H1 (cell line): ENCODE measurements around the gene XPO6. TPM values are rescaled to one million over a fixed set of nuclear protein-coding genes. Genes with fewer than 3 reads are reported as not detected.

Experiments used
- CREB1 ChIP-seq: IDR thresholded peaks from 2 replicates; pipeline ENCODE4 v1.6.1; 2012; ENCODE audit warnings: inconsistent platforms
- NANOG ChIP-seq: IDR thresholded peaks from 2 replicates; pipeline ENCODE4 v1.6.1; 2011; ENCODE audit warnings: low read length, low read depth, mild to moderate bottlenecking, inconsistent platforms; ENCODE audit not compliant: insufficient read depth, poor library complexity, severe bottlenecking
- NRF1 ChIP-seq: IDR thresholded peaks from 2 replicates; pipeline ENCODE4 v1.6.1; 2011; ENCODE audit warnings: mild to moderate bottlenecking, low read depth, low read length, improper control_type of control experiment
- POLR2AphosphoS5 ChIP-seq: IDR thresholded peaks from 2 replicates; pipeline ENCODE4 v1.6.1; 2011; ENCODE audit warnings: low read depth, low read length
- RBBP5 ChIP-seq: IDR thresholded peaks from 2 replicates; pipeline ENCODE4 v1.7.1; 2012; ENCODE audit warnings: low read depth, mild to moderate bottlenecking, inconsistent platforms, low read length, moderate library complexity, borderline replicate concordance
- TAF1 ChIP-seq: IDR thresholded peaks from 2 replicates; pipeline ENCODE4 v1.6.1; 2011; ENCODE audit warnings: mild to moderate bottlenecking, low read depth, low read length
- TBP ChIP-seq: IDR thresholded peaks from 2 replicates; pipeline ENCODE4 v1.6.1; 2011; ENCODE audit warnings: low read depth, low read length, improper control_type of control experiment
- polyA plus RNA-seq, 7 experiments: library from polyadenylated mRNA; depleted of rRNA in 3 of 7; stranded (reverse) in 5 of 7; unstranded in 2 of 7; fragments of >200 nt in 5 of 7; fragments of 200-250 nt in 2 of 7; gene quantifications; 1 replicate in 5 of 7; 2 replicates in 1 of 7; 4 replicates in 1 of 7; pipeline versions ENCODE4 v1.2.1 to v1.2.3, GENCODE V29; 2011 to 2013; ENCODE audit warnings: missing spikeins in 2 of 7, mixed read lengths in 2 of 7
- total RNA-seq: library from RNA; stranded (reverse); fragmentation: NEBNext Ultra II Directional; extraction: Animal tissue kit (Norgen Biotek cat#: 25700); gene quantifications from 2 replicates; pipeline ENCODE4 v1.2.1, GENCODE V29; 2021
- TF ChIP-seq, protein P1 (sequence below): fragments of 300-600 bp; sonication (generic); IDR thresholded peaks from 2 replicates; pipeline ENCODE4 v1.7.1; 2012; ENCODE audit warnings: low read length, moderate library complexity, mild to moderate bottlenecking, inconsistent platforms; ENCODE audit not compliant: insufficient replicate concordance

Gene XPO6
- total and polyA plus RNA-seq, 2 of the 8 experiments (the other 6 are each of a cell fraction or from before 2014, with no cell fraction given): 152 to 254 TPM

DNA sequence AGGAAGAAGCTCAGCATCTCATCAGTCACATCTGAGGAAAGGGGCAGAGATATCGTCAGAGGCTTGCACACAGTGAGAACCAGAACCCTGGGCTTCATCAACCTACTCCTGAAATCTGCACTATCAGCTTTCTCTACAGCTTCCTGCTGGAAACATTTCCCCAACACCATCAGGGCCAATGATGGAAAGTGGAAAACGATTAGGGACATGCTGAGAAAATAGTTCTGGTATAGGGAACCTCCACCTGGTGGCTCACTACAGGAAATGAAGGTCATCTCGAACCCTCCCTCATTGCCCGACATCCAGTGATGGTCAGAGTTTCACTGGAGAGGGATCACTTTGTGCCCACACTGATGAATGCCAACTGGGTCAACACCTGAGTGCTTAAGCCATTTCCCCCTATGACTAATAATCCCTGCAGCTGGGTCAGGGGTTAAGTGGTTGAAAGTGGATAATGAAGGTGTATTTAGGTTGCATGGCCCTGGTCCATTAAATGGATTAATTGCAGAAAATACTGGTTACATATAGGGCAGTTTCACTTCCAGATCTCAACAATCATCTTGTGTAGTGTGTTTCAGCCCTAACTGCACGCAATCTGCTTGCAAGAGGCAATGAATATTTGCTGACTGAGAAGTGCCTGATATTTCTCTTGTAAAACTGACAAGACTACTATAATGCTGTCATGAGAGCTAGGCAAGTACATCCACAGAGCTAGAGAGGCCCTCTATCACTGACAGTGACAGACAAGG is 105.1 kb downstream of the XPO6 start (continued):
- TF ChIP-seq, protein P1, sequence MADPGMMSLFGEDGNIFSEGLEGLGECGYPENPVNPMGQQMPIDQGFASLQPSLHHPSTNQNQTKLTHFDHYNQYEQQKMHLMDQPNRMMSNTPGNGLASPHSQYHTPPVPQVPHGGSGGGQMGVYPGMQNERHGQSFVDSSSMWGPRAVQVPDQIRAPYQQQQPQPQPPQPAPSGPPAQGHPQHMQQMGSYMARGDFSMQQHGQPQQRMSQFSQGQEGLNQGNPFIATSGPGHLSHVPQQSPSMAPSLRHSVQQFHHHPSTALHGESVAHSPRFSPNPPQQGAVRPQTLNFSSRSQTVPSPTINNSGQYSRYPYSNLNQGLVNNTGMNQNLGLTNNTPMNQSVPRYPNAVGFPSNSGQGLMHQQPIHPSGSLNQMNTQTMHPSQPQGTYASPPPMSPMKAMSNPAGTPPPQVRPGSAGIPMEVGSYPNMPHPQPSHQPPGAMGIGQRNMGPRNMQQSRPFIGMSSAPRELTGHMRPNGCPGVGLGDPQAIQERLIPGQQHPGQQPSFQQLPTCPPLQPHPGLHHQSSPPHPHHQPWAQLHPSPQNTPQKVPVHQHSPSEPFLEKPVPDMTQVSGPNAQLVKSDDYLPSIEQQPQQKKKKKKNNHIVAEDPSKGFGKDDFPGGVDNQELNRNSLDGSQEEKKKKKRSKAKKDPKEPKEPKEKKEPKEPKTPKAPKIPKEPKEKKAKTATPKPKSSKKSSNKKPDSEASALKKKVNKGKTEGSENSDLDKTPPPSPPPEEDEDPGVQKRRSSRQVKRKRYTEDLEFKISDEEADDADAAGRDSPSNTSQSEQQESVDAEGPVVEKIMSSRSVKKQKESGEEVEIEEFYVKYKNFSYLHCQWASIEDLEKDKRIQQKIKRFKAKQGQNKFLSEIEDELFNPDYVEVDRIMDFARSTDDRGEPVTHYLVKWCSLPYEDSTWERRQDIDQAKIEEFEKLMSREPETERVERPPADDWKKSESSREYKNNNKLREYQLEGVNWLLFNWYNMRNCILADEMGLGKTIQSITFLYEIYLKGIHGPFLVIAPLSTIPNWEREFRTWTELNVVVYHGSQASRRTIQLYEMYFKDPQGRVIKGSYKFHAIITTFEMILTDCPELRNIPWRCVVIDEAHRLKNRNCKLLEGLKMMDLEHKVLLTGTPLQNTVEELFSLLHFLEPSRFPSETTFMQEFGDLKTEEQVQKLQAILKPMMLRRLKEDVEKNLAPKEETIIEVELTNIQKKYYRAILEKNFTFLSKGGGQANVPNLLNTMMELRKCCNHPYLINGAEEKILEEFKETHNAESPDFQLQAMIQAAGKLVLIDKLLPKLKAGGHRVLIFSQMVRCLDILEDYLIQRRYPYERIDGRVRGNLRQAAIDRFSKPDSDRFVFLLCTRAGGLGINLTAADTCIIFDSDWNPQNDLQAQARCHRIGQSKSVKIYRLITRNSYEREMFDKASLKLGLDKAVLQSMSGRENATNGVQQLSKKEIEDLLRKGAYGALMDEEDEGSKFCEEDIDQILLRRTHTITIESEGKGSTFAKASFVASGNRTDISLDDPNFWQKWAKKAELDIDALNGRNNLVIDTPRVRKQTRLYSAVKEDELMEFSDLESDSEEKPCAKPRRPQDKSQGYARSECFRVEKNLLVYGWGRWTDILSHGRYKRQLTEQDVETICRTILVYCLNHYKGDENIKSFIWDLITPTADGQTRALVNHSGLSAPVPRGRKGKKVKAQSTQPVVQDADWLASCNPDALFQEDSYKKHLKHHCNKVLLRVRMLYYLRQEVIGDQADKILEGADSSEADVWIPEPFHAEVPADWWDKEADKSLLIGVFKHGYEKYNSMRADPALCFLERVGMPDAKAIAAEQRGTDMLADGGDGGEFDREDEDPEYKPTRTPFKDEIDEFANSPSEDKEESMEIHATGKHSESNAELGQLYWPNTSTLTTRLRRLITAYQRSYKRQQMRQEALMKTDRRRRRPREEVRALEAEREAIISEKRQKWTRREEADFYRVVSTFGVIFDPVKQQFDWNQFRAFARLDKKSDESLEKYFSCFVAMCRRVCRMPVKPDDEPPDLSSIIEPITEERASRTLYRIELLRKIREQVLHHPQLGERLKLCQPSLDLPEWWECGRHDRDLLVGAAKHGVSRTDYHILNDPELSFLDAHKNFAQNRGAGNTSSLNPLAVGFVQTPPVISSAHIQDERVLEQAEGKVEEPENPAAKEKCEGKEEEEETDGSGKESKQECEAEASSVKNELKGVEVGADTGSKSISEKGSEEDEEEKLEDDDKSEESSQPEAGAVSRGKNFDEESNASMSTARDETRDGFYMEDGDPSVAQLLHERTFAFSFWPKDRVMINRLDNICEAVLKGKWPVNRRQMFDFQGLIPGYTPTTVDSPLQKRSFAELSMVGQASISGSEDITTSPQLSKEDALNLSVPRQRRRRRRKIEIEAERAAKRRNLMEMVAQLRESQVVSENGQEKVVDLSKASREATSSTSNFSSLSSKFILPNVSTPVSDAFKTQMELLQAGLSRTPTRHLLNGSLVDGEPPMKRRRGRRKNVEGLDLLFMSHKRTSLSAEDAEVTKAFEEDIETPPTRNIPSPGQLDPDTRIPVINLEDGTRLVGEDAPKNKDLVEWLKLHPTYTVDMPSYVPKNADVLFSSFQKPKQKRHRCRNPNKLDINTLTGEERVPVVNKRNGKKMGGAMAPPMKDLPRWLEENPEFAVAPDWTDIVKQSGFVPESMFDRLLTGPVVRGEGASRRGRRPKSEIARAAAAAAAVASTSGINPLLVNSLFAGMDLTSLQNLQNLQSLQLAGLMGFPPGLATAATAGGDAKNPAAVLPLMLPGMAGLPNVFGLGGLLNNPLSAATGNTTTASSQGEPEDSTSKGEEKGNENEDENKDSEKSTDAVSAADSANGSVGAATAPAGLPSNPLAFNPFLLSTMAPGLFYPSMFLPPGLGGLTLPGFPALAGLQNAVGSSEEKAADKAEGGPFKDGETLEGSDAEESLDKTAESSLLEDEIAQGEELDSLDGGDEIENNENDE: no peak
- no peak for TF ChIP-seq CREB1
- no peak for TF ChIP-seq NANOG
- TF ChIP-seq RBBP5: no peak
- TF ChIP-seq NRF1: no peak
- TF ChIP-seq TAF1: no peak
- no peak for TF ChIP-seq TBP
- TF ChIP-seq POLR2AphosphoS5: no peak
